GM18909 (cell line): ENCODE results near the gene LURAP1L.
A peak's percentile ranks its signal among the peaks of the same experiment; 100 is the strongest.

ENCODE experiments used
- ATAC-seq: cut with Tn5 transposase; IDR thresholded peaks from one replicate; pipeline ENCODE4 v1.9.1; 2021; ENCODE audit warnings: mild to moderate bottlenecking; ENCODE audit not compliant: unreplicated experiment, poor library complexity

LURAP1L gene

GRCh38 chr9:12775679-12776512 is 1.1 kb downstream of the LURAP1L start:
- ATAC-seq, result peak; percentile 91

GRCh38 chr9:12776513-12777055 is 1.8 kb downstream of the LURAP1L start:
- ATAC-seq, result no peak

GRCh38 chr9:12777121-12778022 is 2.6 kb downstream of the LURAP1L start:
- ATAC-seq, result no peak

GRCh38 chr9:12778389-12778788 is 3.6 kb downstream of the LURAP1L start:
- ATAC-seq, result no peak

- ATAC-seq, result no peak
These were observed 6.5 kb downstream of the LURAP1L start for GRCh38 chr9:12781226-12781733.

GRCh38 chr9:12783767-12784460 is 9.1 kb downstream of the LURAP1L start:
- ATAC-seq, result peak; percentile 16

- peak; percentile 82 for ATAC-seq
These were observed 9.8 kb downstream of the LURAP1L start for GRCh38 chr9:12784461-12785259.

GRCh38 chr9:12785260-12785770 is 10.5 kb downstream of the LURAP1L start:
- ATAC-seq, result no peak

GRCh38 chr9:12785941-12786340 is 11.1 kb downstream of the LURAP1L start:
- no peak for ATAC-seq

- no peak for ATAC-seq
These were observed 15.2 kb downstream of the LURAP1L start for GRCh38 chr9:12790001-12790400.

- no peak for ATAC-seq
These were observed 16.1 kb downstream of the LURAP1L start for GRCh38 chr9:12790883-12791282.

- no peak for ATAC-seq
These were observed 19.4 kb downstream of the LURAP1L start for GRCh38 chr9:12794101-12794799.

- no peak for ATAC-seq
These were observed 21.8 kb downstream of the LURAP1L start for GRCh38 chr9:12796601-12797000.

- ATAC-seq, result no peak
These were observed 22.2 kb downstream of the LURAP1L start for GRCh38 chr9:12797037-12797436.

- no peak for ATAC-seq
These were observed 23.4 kb downstream of the LURAP1L start for GRCh38 chr9:12798066-12798770.

- ATAC-seq, result no peak
These were observed 26.4 kb downstream of the LURAP1L start for GRCh38 chr9:12801187-12801586.

GRCh38 chr9:12801663-12802062 is 26.8 kb downstream of the LURAP1L start:
- no peak for ATAC-seq

GRCh38 chr9:12802093-12802492 is 27.3 kb downstream of the LURAP1L start:
- no peak for ATAC-seq
